HG02970 (cell line): ENCODE data around the gene HSPG2.

Experiments
- ATAC-seq: cut with Tn5 transposase; IDR thresholded peaks from one replicate; pipeline ENCODE4 v1.9.1; 2021; ENCODE audit warnings: mild to moderate bottlenecking, moderate library complexity, moderate number of reproducible peaks; ENCODE audit not compliant: unreplicated experiment, low FRiP score

Gene HSPG2

GRCh38 chr1:21885236-21886037, 51.7 kb downstream of the HSPG2 start:
- no peak for ATAC-seq

GRCh38 chr1:21884456-21885235, 52.5 kb downstream of the HSPG2 start:
- no peak for ATAC-seq

- no peak for ATAC-seq
Measured at GRCh38 chr1:21882721-21883415, 54.2 kb downstream of the HSPG2 start.

DNA sequence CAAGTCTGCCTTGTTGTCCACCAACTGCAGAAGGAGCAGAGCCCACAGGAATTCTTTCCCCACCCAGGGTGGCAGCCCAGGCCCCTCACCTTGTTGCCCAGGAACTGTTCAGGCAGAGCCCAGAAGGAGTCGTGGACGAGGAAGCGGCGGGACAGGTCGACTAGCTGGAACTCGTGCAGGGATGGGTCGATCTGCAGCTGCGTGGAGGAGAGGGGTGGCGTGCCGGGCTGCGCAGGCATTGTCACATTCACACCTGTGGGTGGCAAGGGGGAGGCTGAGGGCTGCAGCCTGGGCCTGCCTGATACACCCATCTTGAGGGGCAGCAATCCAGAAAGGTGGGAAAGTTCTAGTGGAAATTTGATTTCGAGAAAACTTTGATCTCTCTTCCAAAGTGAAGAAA, 55.9 kb downstream of the HSPG2 start:
- ATAC-seq, result no peak

GRCh38 chr1:21880619-21880970, 56.5 kb downstream of the HSPG2 start:
- ATAC-seq, result no peak

DNA sequence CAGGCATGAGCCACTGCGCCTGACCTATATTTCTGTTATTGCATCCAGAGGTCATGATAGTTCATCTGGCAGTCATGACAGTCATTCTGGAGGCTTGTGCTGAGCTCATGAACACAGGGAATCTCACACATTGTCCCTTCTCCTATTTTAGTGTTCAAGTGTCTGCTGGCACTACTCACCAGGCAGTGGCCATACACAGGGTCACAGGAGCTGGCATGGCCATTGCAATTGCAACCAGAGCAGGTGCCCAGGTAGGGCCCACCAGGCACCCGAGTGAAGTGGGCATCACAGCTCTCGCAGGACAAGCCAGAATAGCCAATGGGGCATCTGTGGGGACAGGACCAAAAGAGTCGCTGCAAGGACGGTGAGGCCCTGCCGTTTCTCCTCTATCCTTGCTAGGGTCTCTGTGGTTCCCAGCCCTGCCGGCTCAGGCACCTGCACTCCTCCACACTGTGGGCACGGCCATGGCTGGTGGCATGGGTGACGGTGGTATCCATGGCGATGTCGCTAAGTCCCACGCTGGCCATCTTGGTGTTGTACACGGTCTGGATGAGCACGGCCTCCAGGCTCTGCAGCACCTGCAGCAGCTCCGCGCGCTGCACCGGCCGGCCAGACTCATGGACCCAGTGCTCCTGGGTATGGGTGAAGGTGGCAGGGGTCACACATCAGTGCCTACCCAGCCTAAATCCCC, 57.0 kb downstream of the HSPG2 start:
- no peak for ATAC-seq

DNA sequence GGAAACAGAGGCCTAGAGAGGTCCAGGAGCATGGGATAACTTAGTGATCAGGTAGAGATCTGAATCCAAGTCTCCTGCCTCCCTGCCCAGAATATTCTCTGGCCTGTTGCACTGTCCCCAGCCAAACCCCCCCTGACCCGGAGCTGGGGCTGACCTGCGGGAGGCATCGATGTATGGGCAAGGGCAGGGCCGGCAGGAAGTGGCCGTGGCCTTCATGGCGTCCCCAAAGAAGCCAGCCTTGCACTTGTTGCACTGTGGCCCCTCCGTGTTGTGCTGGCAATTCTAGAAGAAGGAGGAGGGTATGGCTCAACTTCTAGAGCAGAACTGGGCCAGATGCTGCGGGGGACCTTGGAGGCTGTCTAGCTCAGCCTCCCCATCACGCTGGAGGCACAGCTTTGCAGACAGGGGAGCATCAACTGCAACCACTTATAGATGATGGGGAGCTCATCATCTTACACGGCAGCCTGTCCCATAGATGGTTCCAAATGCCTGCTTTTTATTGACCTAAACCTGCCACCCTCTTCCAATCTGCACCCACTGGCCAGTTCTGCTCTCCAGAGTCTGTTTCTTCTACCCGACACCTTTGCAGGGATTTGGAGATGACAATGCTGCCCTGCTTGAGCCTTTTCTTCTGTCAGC, 58.2 kb downstream of the HSPG2 start:
- no peak for ATAC-seq

DNA sequence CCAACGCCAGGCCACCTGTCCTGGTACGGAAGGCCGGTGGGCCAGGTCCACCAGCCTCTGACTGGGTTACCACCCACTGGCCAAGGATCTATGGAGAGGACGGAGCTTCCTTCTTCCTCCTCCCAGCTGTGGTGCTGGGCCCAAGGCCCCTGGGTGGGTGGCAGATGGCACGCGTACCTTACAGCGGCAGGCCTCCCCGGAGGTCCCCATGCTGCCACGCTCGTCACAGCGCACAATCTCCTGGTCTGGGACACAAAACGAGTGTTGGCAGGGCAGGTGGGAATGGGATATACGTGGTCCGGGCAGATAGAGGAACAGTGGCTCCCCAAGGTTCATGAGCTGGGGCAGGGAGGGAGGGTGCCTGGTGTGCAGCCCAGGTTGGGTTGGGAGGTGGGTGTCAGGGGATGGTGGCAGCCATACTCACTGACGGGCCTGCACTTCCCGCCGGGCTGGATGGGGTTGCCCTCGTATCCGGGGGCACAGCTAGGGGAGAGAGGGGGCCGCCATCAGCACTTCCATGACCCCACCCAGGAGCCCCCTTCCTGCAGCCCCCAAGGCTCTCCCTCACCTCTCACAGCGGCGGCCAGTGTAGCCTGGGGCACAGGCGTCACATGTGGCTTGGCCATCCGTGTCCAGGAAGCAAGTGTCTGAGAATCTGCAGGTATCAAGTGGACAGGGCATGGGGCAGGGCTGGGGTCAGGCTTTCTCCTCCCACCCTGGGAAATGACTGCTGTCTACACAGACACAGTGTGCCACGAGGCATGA, 58.9 kb downstream of the HSPG2 start:
- no peak for ATAC-seq

- ATAC-seq, result no peak
Measured at GRCh38 chr1:21876267-21876666, 60.8 kb downstream of the HSPG2 start.

DNA sequence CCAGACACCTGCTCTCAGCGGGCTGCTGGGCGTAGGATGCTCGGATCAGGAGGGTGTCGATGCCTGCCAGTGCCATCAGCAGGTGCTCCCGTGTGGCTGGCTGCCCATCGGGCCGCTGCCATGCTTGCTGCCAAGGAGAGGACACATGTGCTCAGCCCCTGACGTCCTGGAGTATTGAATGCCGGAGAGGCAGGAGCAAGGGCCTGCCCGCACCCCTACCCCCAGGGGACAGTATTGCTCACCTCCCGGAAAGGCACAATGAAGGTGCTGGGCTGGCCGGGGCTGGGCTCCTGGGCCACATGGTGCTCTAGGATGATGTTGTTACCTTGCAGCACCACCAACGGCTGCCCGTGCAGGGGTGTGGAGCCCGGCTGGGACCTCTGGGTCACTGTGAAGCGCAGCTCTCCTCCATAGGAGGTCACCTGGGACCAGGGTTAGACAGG, 61.5 kb downstream of the HSPG2 start:
- ATAC-seq, result no peak

GRCh38 chr1:21874778-21875547, 62.1 kb downstream of the HSPG2 start:
- no peak for ATAC-seq

- ATAC-seq, result no peak
Measured at GRCh38 chr1:21874328-21874727, 62.8 kb downstream of the HSPG2 start.

- no peak for ATAC-seq
Measured at GRCh38 chr1:21873761-21874160, 63.3 kb downstream of the HSPG2 start.

GRCh38 chr1:21873174-21873573, 63.9 kb downstream of the HSPG2 start:
- ATAC-seq, result no peak

- ATAC-seq, result no peak
Measured at GRCh38 chr1:21872445-21873079, 64.5 kb downstream of the HSPG2 start.

GRCh38 chr1:21871943-21872342, 65.2 kb downstream of the HSPG2 start:
- no peak for ATAC-seq

GRCh38 chr1:21870611-21871010, 66.5 kb downstream of the HSPG2 start:
- no peak for ATAC-seq

- no peak for ATAC-seq
Measured at GRCh38 chr1:21869620-21870121, 67.4 kb downstream of the HSPG2 start.
